Parietal lobe (tissue), 2 donors: ENCODE measurements around the gene IRF2. TPM values are rescaled to one million over a fixed set of nuclear protein-coding genes. Genes with fewer than 3 reads are reported as not detected.

Experiments used
- small RNA-seq: library from RNA; depleted of rRNA; stranded (forward); fragments of <200 nt; gene quantifications from one replicate; pipeline ENCODE3, GENCODE V24; 2014; ENCODE audit warnings: low replicate concordance
- total RNA-seq: library from RNA; depleted of rRNA; stranded (reverse); fragments of >200 nt; gene quantifications from one replicate; pipeline ENCODE4 v1.2.3, GENCODE V29; 2014

The IRF2 gene
- 11.3 TPM for total RNA-seq

GRCh38 chr4:184474263-184475095, at the start of gene IRF2:
TSS of gene IRF2 (minus strand) at chr4:184474550. CDS start at chr4:184429064, 45,486 bp downstream.

Small RNAs within 50 kb of the gene (small RNA-seq; reads per million reads assigned to genes)
- gene RF00152 = not detected

Other genes starting within 250 kb of the IRF2 start
- gene CASP3, start 174.9 kb upstream of the IRF2 start, total RNA-seq = 38.2 TPM
- gene PRIMPOL, start 175.2 kb upstream of the IRF2 start, total RNA-seq = 29.7 TPM